NCI-H748 treated with DMSO at 0.1 percent for 48 hours (cell line): Measurements from ENCODE around the gene DPYSL4.
"Not testable (repeated sequence)": the region's sequence is repeated elsewhere in the genome, so short reads cannot be mapped to it uniquely, and the experiment has no call there.

Experiments used
- DNase-seq: peaks from one replicate; lab custom pipeline; 2025; lab: John Stamatoyannopoulos, UW

Gene DPYSL4

GRCh38 chr10:132207536-132208461 lies 21.1 kb downstream of the DPYSL4 start:
- no peak for DNase-seq

GRCh38 chr10:132208462-132209050 lies 21.8 kb downstream of the DPYSL4 start:
- no peak for DNase-seq

GRCh38 chr10:132209130-132209529 lies 22.4 kb downstream of the DPYSL4 start:
- no peak for DNase-seq

GRCh38 chr10:132209978-132210530 lies 23.3 kb downstream of the DPYSL4 start:
- DNase-seq: no peak

GRCh38 chr10:132210766-132211165 lies 24.0 kb downstream of the DPYSL4 start:
- DNase-seq: no peak

- DNase-seq: no peak
These were observed 24.5 kb downstream of the DPYSL4 start for GRCh38 chr10:132211246-132211645.

GRCh38 chr10:132212816-132213215 lies 26.1 kb downstream of the DPYSL4 start:
- no peak for DNase-seq

- no peak for DNase-seq
These were observed 27.2 kb downstream of the DPYSL4 start for GRCh38 chr10:132213917-132214316.

- DNase-seq: not testable (repeated sequence)
These were observed 29.7 kb downstream of the DPYSL4 start for GRCh38 chr10:132216441-132216840.

GRCh38 chr10:132219486-132219885 lies 32.7 kb downstream of the DPYSL4 start:
- no peak for DNase-seq

- no peak for DNase-seq
These were observed 33.3 kb downstream of the DPYSL4 start for GRCh38 chr10:132220061-132220460.

GRCh38 chr10:132220996-132221395 lies 34.2 kb downstream of the DPYSL4 start:
- not testable (repeated sequence) for DNase-seq

- no peak for DNase-seq
These were observed 36.0 kb downstream of the DPYSL4 start for GRCh38 chr10:132222726-132223125.

GRCh38 chr10:132223156-132223590 lies 36.4 kb downstream of the DPYSL4 start:
- DNase-seq: no peak

GRCh38 chr10:132223611-132224342 lies 37.0 kb downstream of the DPYSL4 start:
- DNase-seq: no peak

GRCh38 chr10:132224343-132225072 lies 37.8 kb downstream of the DPYSL4 start:
- no peak for DNase-seq

GRCh38 chr10:132225073-132225848 lies 38.5 kb downstream of the DPYSL4 start:
- no peak for DNase-seq

- no peak for DNase-seq
These were observed 39.1 kb downstream of the DPYSL4 start for GRCh38 chr10:132225849-132226205.

- no peak for DNase-seq
These were observed 40.0 kb downstream of the DPYSL4 start for GRCh38 chr10:132226586-132227405.

- no peak for DNase-seq
These were observed 41.2 kb downstream of the DPYSL4 start for GRCh38 chr10:132227851-132228390.
